ENCODE data around the gene HUWE1.
A peak's percentile ranks its signal among the peaks of the same experiment; 100 is the strongest.
"Not testable (repeated sequence)": the region's sequence is repeated elsewhere in the genome, so short reads cannot be mapped to it uniquely, and the experiment has no call there.

The HUWE1 gene

GRCh38 chrX:53686151-53686885 is at the start of gene HUWE1:
Gene HUWE1 (minus strand): TSS chrX:53686719. CDS start chrX:53654107, 32,612 bp downstream.
- peak; percentile 77 for DNase-seq (ENCODE audit: low read depth)

DNA sequence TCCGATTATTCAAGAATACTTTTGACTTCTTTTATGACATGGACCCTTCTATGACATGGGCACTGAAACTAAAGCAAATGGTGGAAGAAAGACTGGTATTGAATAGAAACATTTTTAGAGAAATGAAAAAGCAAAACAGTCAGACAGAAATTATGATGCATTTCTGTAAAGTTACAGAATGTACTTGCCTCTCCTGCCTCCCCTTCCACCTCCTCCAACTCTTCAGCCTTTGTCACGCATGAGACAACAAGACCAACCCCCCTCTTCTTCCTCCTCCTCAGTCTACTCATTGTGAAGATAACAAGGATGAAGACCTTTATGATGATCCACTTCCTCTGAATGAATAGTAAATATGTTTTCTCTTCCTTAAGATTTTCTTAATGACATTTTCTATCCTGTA is 46.3 kb upstream of the HUWE1 start:
- DNase-seq (ENCODE audit: low read depth), result no peak

GRCh38 chrX:53729751-53730150 is 43.2 kb upstream of the HUWE1 start:
- no peak for DNase-seq (ENCODE audit: low read depth)

- no peak for DNase-seq (ENCODE audit: low read depth)
Observed at GRCh38 chrX:53728506-53728905, 42.0 kb upstream of the HUWE1 start.

GRCh38 chrX:53724872-53725271 is 38.4 kb upstream of the HUWE1 start:
- DNase-seq (ENCODE audit: low read depth), result no peak

DNA sequence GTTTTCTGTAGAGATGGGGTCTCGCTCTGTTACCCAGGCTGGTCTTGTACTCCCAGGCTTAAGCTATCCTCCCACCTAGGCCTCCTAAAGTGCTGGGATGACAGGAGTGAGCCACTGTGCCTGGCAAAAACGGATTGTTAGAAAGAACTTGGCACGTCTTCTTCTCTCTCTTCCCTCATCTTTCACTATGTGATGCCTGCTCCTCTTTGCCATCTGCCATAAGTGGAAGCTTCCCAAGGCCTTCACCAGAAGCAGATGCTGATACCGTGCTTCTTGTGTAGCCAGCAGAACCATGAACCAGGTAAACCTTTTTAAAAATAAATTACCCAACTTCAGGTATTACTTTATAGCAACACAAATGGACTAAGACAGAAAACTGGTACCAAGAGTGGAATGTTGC is 36.9 kb upstream of the HUWE1 start:
- DNase-seq (ENCODE audit: low read depth), result no peak

- DNase-seq (ENCODE audit: low read depth), result not testable (repeated sequence)
Observed at GRCh38 chrX:53721610-53722009, 35.1 kb upstream of the HUWE1 start.

- DNase-seq (ENCODE audit: low read depth), result not testable (repeated sequence)
Observed at GRCh38 chrX:53719666-53720065, 33.1 kb upstream of the HUWE1 start.

DNA sequence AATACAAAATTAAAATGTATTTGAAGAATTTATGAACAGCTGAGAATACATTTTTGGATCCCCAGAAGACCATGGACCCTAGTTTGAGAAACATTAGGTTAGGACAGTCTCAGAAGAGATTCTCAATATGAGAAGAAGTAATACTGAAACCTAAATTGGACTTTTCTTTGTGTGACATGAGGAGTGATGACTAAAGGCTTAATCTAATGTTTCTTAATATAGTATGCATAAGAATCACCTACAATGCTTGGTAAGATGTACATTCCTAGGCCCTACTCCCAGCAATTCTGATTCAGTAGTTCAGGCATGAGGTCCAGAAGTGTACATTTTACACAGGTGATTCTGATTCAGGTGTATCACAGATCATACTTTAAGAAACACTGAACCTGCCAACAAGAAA is 31.6 kb upstream of the HUWE1 start:
- DNase-seq (ENCODE audit: low read depth), result no peak

DNA sequence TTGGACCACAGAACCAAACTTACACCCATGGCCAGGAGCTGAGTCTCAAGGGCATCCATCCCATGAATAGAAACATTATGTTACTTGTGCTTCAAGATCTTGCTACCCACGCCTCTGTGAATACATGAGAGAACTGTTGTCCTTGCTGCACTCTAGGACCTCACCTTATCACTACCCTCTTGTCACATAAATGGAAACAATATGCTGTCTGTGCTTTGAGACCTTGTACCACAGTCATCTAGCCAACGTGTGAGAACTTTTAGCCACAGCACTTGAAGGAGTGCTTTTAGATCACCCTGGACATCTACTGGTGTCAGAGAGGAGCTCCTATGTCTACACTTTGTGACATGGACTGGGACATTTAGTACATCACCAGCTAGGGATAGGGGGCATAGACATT is 30.7 kb upstream of the HUWE1 start:
- no peak for DNase-seq (ENCODE audit: low read depth)

DNA sequence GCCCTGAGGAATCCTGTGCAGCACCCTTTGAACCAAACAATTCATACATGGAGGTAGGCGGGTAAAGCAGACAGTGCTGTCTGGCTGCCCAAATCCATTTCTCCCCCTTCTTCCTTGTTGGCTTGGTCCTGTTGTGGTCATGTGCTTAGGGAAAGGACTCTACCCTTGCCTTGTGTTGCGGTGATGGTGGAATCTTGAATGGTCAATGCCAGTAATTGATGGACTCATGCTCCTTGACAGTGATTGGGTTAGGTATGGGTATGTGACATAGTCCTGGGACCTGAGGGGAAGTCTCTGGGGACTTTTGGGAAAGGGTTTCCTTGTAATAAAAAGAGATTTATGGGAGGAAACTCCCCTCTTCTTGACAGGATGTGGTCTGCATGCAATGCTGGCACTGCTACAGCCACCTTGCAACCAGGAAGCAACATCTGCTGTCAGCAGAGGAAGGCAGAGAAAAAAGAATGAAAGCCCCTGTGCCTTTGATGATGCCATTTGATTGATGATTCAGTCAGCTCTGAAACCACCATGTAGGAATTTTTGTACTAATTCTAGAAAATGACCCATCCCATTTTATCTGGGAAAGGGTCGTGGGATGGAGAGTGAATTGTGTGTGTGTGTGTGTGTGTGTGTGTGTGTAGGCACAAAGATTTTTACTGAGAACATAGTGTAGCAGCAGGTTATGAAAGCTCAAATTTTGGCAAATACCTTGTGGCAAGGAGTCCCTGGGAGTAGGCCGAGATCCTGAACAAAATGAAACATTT is 30.0 kb upstream of the HUWE1 start:
- peak; percentile 12 for DNase-seq (ENCODE audit: low read depth)

DNA sequence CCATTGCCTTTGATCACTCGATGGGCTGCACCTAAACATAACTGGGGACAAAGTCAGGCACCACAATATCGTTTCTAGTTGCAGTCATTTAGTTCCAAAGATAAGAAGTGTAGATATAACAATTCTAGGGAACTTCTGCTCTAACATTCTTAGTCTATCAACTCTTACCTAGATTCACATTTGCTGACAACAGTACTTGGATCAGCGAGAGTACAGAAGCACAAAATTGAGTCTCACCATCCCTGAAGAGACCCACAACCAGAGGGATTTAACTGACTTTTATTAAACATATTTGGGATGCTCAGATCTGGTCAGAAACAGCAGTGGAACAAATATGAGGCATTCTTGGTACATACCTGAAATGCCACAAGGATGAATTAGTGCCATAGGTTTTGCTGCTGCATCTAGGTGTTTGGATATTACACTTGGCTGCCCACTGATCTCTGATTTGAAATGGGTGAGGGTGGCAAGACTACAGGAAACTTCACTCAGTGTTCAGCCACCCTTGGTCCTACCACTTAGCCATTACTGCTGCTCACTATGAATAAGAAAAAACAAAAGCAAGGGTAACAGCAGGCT is 28.9 kb upstream of the HUWE1 start:
- no peak for DNase-seq (ENCODE audit: low read depth)

- DNase-seq (ENCODE audit: low read depth), result peak; percentile 10
Observed at GRCh38 chrX:53714580-53715345, 28.2 kb upstream of the HUWE1 start.

- no peak for DNase-seq (ENCODE audit: low read depth)
Observed at GRCh38 chrX:53713987-53714579, 27.6 kb upstream of the HUWE1 start.

- no peak for DNase-seq (ENCODE audit: low read depth)
Observed at GRCh38 chrX:53711436-53711835, 24.9 kb upstream of the HUWE1 start.

- DNase-seq (ENCODE audit: low read depth), result no peak
Observed at GRCh38 chrX:53704854-53705253, 18.3 kb upstream of the HUWE1 start.

DNA sequence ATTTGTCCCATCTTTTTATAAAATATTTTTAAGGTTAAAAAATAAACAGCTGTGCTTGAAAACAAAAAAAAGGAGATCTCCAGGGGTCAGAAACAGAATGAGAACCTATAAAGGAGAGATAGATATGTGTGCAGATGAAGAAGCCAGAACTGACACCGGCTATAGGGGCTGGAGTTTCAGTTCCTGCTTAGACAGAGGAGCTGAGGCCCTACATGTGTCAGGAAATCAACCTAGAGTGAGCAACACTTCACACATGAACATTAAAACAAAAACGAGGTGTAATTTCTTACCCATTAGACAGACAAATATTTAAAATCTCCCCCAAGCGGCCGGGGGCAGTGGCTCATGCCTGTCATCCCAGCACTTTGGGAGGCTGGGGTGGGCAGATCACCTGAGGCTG is 17.8 kb upstream of the HUWE1 start:
- DNase-seq (ENCODE audit: low read depth), result no peak

DNA sequence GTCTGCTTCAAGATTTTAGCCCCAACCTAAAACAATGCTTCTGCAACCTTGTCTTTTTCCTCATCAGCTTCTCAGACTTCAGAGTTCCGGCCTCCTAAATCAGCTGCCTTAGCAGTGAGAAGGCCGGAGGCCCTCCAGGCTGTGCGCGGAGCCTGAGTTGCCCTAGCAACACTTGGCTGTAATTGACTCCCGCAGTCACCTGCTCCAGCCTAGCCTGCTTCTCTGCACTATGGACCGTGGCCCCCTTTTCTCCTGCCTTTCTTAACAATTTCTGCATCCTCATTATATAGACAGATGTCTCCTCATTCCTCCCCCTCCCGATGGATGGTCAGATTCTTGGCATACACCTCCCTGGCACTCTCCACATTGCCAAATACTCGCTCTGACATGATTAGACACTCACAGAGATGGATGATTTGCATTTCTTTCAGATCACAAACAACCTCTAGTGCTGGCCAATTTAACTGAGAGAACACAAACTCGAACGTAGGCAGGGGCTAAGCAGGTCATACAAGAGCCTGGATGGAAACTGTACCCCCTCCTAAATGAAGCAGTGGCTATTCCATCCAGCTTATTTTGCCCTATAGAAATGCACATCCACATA is 9.5 kb upstream of the HUWE1 start:
- DNase-seq (ENCODE audit: low read depth), result no peak

- DNase-seq (ENCODE audit: low read depth), result no peak
Observed at GRCh38 chrX:53694642-53695041, 8.1 kb upstream of the HUWE1 start.

DNA sequence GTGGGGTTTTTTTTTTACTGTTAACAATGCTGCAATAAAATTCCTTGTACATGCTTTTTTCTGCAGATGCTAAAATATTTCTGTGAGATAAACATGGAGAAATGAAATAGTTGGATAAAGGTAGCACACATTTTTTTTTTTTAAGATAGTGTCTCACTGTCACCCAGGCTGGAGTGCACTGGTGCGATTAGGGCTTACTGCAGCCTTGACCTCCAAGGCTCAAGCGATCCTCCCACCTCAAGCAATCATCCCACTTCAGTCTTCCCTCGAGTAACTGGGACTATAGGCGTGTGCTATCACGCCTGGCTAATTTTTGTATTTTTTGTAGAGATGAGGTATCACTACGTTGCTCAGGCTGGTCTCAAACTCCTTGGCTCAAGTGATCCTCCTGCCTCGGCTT is 1.8 kb upstream of the HUWE1 start:
- no peak for DNase-seq (ENCODE audit: low read depth)

GRCh38 chrX:53685711-53686110 is 808 bp downstream of the HUWE1 start:
- no peak for DNase-seq (ENCODE audit: low read depth)
